CD4-positive, alpha-beta T cell (primary cell): ENCODE results near the gene BCL11B. TPM values are rescaled to one million over a fixed set of nuclear protein-coding genes. Genes with fewer than 3 reads are reported as not detected.

Experiments
- ATAC-seq: fragments of 200-7000 bp; cut with Tn5 transposase; one replicate; pipeline ENCODE4 v1.10.0; 2022; ENCODE audit warnings: mild to moderate bottlenecking; ENCODE audit not compliant: poor library complexity
- CTCF ChIA-PET: fragments of 350-600 bp; sonication (Branson Sonifier 250); formaldehyde crosslinking; loops from one replicate; lab custom pipeline; 2021; ENCODE audit warnings: antibody characterized with exemption, inconsistent platforms; lab: Charles Lee
- POLR2A ChIA-PET: fragments of 350-600 bp; sonication (Branson Sonifier 250); formaldehyde crosslinking; loops from one replicate; lab custom pipeline; 2021; ENCODE audit warnings: antibody characterized with exemption, inconsistent platforms; lab: Charles Lee
- DNase-seq, 14 experiments: peaks; one replicate each; pipeline ENCODE4 v3.0.0-alpha.2; 2013 to 2020; ENCODE audit warnings: mixed read lengths in 2 of 14
- H3K27ac ChIP-seq, 2 donors: one replicate each; pipeline versions ENCODE4 v1.5.1 to v1.7.0; 2013; ENCODE audit warnings: low read length in 2 of 2, low read depth in 1 of 2, mild to moderate bottlenecking in 1 of 2
- H3K27me3 ChIP-seq, 2 experiments: 1 replicate in 1 of 2; 2 replicates in 1 of 2; pipeline versions ENCODE4 v1.6.1 to v1.7.0; 2013; ENCODE audit warnings: low read length in 2 of 2, control low read depth in 1 of 2, mild to moderate bottlenecking in 1 of 2, moderate library complexity in 1 of 2; ENCODE audit not compliant: insufficient read depth in 2 of 2, control insufficient read depth in 1 of 2
- H3K36me3 ChIP-seq: one replicate; pipeline ENCODE4 v1.6.1; 2013; ENCODE audit warnings: low read length, control low read depth; ENCODE audit not compliant: insufficient read depth
- H3K4me1 ChIP-seq: one replicate; pipeline ENCODE4 v1.6.1; 2013; ENCODE audit warnings: low read length, control low read depth; ENCODE audit not compliant: insufficient read depth
- H3K4me3 ChIP-seq: one replicate; pipeline ENCODE4 v1.5.1; 2013; ENCODE audit warnings: mild to moderate bottlenecking, low read length, moderate library complexity
- H3K9me3 ChIP-seq, 2 experiments: 1 replicate in 1 of 2; 2 replicates in 1 of 2; pipeline versions ENCODE4 v1.6.1 to v1.7.0; 2013; ENCODE audit warnings: low read length in 2 of 2, mild to moderate bottlenecking in 2 of 2, control low read depth in 1 of 2, moderate library complexity in 1 of 2; ENCODE audit not compliant: control insufficient read depth in 1 of 2, insufficient read depth in 1 of 2
- H3K27ac Mint-ChIP-seq: one replicate; pipeline ENCODE4 v1.8.0; 2020; ENCODE audit warnings: mixed read lengths
- H3K27me3 Mint-ChIP-seq: one replicate; pipeline ENCODE4 v1.8.0; 2021; ENCODE audit warnings: mixed read lengths
- H3K36me3 Mint-ChIP-seq: one replicate; pipeline ENCODE4 v1.8.0; 2021; ENCODE audit warnings: low read depth, mixed read lengths
- H3K4me1 Mint-ChIP-seq: one replicate; pipeline ENCODE4 v1.8.0; 2021; ENCODE audit warnings: low read depth, mixed read lengths
- H3K4me3 Mint-ChIP-seq: one replicate; pipeline ENCODE4 v1.8.0; 2020; ENCODE audit warnings: mild to moderate bottlenecking, mixed read lengths
- H3K9me3 Mint-ChIP-seq: one replicate; pipeline ENCODE4 v1.8.0; 2020; ENCODE audit warnings: mixed read lengths
- CTCF ChIP-seq: fragments of 200-600 bp; IDR thresholded peaks from one replicate; pipeline ENCODE4 v1.8.0; 2022; ENCODE audit warnings: antibody characterized with exemption, mild to moderate bottlenecking
- intact Hi-C, 2 experiments: fragments of 100-400 bp; cut with DNase I in 1 of 2; cut with micrococcal nuclease in 1 of 2; formaldehyde crosslinking; loops; one replicate each; pipeline versions ENCODE4 v1.15.1 to v1.9.0; 2023 to 2025; cut with DNase I, micrococcal nuclease
- total RNA-seq, 174 experiments: library from RNA in 2 of 174; stranded (reverse) in 2 of 174; gene quantifications; one replicate each; pipeline ENCODE4 v1.2.3 and lab custom pipeline; 2021 to 2026

Gene BCL11B
- total RNA-seq, 2 experiments from 2014 or later, result 244 to 254 TPM

- DNase-seq, result peak in 1 of 14 experiments; percentile 4
- CTCF ChIA-PET, result interaction anchor here (0.6 to 1.3 kb wide), 2 partner anchors 45 to 291 kb away, joined by 3 to 4 read pairs; no protein-coding TSS in a partner anchor
Observed at GRCh38 chr14:99185436-99186068, 86.4 kb downstream of the BCL11B start.

GRCh38 chr14:99183716-99184115 is 88.3 kb downstream of the BCL11B start:
- peaks cover 60% of the 10 kb centered on the region for H3K36me3 ChIP-seq
- no peaks in the 10 kb centered on the region for H3K9me3 ChIP-seq
- H3K27ac Mint-ChIP-seq, result peak overlapping the region; percentile 95
- H3K4me3 ChIP-seq, result no peak overlapping the region
- TF ChIP-seq CTCF, result no peak
- H3K4me3 Mint-ChIP-seq, result peak overlapping the region; percentile 87
- no peaks in the 10 kb centered on the region for H3K27me3 ChIP-seq
- H3K4me1 Mint-ChIP-seq, result peaks cover 96% of the 10 kb centered on the region
- no peaks in the 10 kb centered on the region for H3K9me3 Mint-ChIP-seq
- H3K36me3 Mint-ChIP-seq, result peaks cover 90% of the 10 kb centered on the region
- H3K27me3 Mint-ChIP-seq, result no peaks in the 10 kb centered on the region
- DNase-seq, result no peak
- H3K4me1 ChIP-seq, result peaks cover 100% of the 10 kb centered on the region
- ChIA-PET POLR2A (interaction anchor here (0.5 to 83.0 kb wide), 4 partner anchors 8 to 1190 kb away, joined by 3 to 4389 read pairs (median 8); partner anchors contain the start of gene BCL11B), CTCF (interaction anchor here (1.1 kb wide), 1 partner anchor 83 kb away, joined by 4 read pairs; no protein-coding TSS in a partner anchor)
- H3K27ac ChIP-seq, result peak overlapping the region; percentile 50 to 80
- ATAC-seq, result no peak
- intact Hi-C loops, result loop anchor here (5.0 to 10.0 kb wide), 4 partner anchors 989 to 1579 kb away; no protein-coding TSS in a partner anchor

More at GRCh38 chr14:99185436-99186068, 86.4 kb downstream of the BCL11B start:
- peaks cover 100% of the 10 kb centered on the region for H3K4me1 ChIP-seq
- Mint-ChIP-seq H3K27ac (peak overlapping the region; percentile 95), H3K36me3 (peaks cover 82% of the 10 kb centered on the region), H3K4me3 (peak overlapping the region; percentile 87), H3K9me3 (no peaks in the 10 kb centered on the region), H3K4me1 (peaks cover 97% of the 10 kb centered on the region), H3K27me3 (no peaks in the 10 kb centered on the region)
- intact Hi-C loops, result loop anchor here in 1 of 2 experiments (5.0 to 10.0 kb wide), 3 partner anchors 991 to 1581 kb away; no protein-coding TSS in a partner anchor
- peak overlapping the region; percentile 50 to 80 for H3K27ac ChIP-seq
- TF ChIP-seq CTCF, result no peak
- ATAC-seq, result no peak
- H3K36me3 ChIP-seq, result peaks cover 49% of the 10 kb centered on the region
- peak overlapping the region; percentile 23 for H3K4me3 ChIP-seq
- no peaks in the 10 kb centered on the region for H3K27me3 ChIP-seq
- H3K9me3 ChIP-seq, result no peaks in the 10 kb centered on the region
- POLR2A ChIA-PET, result interaction anchor here (0.7 to 83.0 kb wide), 5 partner anchors 12 to 1308 kb away, joined by 3 to 4389 read pairs (median 4); partner anchors contain the start of gene BCL11B

GRCh38 chr14:99183311-99183710 is 88.7 kb downstream of the BCL11B start:
- H3K4me3 ChIP-seq, result no peak overlapping the region
- H3K27ac Mint-ChIP-seq, result peak overlapping the region; percentile 95
- H3K36me3 Mint-ChIP-seq, result peaks cover 94% of the 10 kb centered on the region
- CTCF ChIA-PET, result no interaction called here
- no peaks in the 10 kb centered on the region for H3K9me3 ChIP-seq
- H3K4me1 ChIP-seq, result peaks cover 100% of the 10 kb centered on the region
- H3K9me3 Mint-ChIP-seq, result no peaks in the 10 kb centered on the region
- TF ChIP-seq CTCF, result no peak
- peaks cover 99% of the 10 kb centered on the region for H3K4me1 Mint-ChIP-seq
- ATAC-seq, result no peak
- H3K36me3 ChIP-seq, result peaks cover 65% of the 10 kb centered on the region
- POLR2A ChIA-PET, result interaction anchor here (1.0 to 83.0 kb wide), 3 partner anchors 9 to 60 kb away, joined by 3 to 4389 read pairs (median 12); partner anchors contain the start of gene BCL11B
- peak in 1 of 14 experiments; percentile 13 for DNase-seq
- H3K27ac ChIP-seq, result peak overlapping the region; percentile 50 to 80
- no peaks in the 10 kb centered on the region for H3K27me3 ChIP-seq
- intact Hi-C loops, result loop anchor here (5.0 to 10.0 kb wide), 4 partner anchors 989 to 1579 kb away; no protein-coding TSS in a partner anchor
- peak overlapping the region; percentile 87 for H3K4me3 Mint-ChIP-seq
- no peaks in the 10 kb centered on the region for H3K27me3 Mint-ChIP-seq
